PFSK-1 (cell line): ENCODE data around the gene NID1. TPM values are rescaled to one million over a fixed set of nuclear protein-coding genes. Genes with fewer than 3 reads are reported as not detected.

Experiments
- FOXP2 ChIP-seq: optimal IDR thresholded peaks from 2 replicates; pipeline ENCODE3; 2011; ENCODE audit warnings: borderline replicate concordance, control low read depth, inconsistent platforms; ENCODE audit not compliant: insufficient read depth; ENCODE audit errors: extremely low read length, extremely low read depth
- POLR2AphosphoS5 ChIP-seq: IDR thresholded peaks from 2 replicates; pipeline ENCODE4 v1.6.1; 2012; ENCODE audit warnings: low read depth, mild to moderate bottlenecking, control low read depth, low read length, moderate library complexity
- SIN3A ChIP-seq: IDR thresholded peaks from 2 replicates; pipeline ENCODE4 v1.6.1; 2012; ENCODE audit warnings: mild to moderate bottlenecking, low read length, moderate library complexity, borderline replicate concordance; ENCODE audit not compliant: insufficient read depth
- TAF1 ChIP-seq: IDR thresholded peaks from 2 replicates; pipeline ENCODE4 v1.6.1; 2012; ENCODE audit warnings: low read length, control low read depth, borderline replicate concordance; ENCODE audit not compliant: insufficient read depth
- polyA plus RNA-seq: library from polyadenylated mRNA; unstranded; fragments of >200 nt; gene quantifications from one replicate; pipeline ENCODE4 v1.2.1, GENCODE V29; 2012; ENCODE audit warnings: low read depth, missing spikeins; ENCODE audit not compliant: insufficient read length
- TF ChIP-seq, protein P1 (sequence below), 2 experiments: IDR thresholded peaks; 2 replicates each; pipeline versions ENCODE4 v1.6.1 to v1.8.0; 2011 to 2012; ENCODE audit warnings: low read depth in 2 of 2, low read length in 2 of 2, control low read depth in 1 of 2, inconsistent platforms in 1 of 2, mild to moderate bottlenecking in 1 of 2, moderate library complexity in 1 of 2; ENCODE audit not compliant: insufficient read depth in 1 of 2

Gene NID1, protein sequence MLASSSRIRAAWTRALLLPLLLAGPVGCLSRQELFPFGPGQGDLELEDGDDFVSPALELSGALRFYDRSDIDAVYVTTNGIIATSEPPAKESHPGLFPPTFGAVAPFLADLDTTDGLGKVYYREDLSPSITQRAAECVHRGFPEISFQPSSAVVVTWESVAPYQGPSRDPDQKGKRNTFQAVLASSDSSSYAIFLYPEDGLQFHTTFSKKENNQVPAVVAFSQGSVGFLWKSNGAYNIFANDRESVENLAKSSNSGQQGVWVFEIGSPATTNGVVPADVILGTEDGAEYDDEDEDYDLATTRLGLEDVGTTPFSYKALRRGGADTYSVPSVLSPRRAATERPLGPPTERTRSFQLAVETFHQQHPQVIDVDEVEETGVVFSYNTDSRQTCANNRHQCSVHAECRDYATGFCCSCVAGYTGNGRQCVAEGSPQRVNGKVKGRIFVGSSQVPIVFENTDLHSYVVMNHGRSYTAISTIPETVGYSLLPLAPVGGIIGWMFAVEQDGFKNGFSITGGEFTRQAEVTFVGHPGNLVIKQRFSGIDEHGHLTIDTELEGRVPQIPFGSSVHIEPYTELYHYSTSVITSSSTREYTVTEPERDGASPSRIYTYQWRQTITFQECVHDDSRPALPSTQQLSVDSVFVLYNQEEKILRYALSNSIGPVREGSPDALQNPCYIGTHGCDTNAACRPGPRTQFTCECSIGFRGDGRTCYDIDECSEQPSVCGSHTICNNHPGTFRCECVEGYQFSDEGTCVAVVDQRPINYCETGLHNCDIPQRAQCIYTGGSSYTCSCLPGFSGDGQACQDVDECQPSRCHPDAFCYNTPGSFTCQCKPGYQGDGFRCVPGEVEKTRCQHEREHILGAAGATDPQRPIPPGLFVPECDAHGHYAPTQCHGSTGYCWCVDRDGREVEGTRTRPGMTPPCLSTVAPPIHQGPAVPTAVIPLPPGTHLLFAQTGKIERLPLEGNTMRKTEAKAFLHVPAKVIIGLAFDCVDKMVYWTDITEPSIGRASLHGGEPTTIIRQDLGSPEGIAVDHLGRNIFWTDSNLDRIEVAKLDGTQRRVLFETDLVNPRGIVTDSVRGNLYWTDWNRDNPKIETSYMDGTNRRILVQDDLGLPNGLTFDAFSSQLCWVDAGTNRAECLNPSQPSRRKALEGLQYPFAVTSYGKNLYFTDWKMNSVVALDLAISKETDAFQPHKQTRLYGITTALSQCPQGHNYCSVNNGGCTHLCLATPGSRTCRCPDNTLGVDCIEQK
- polyA plus RNA-seq = 96.9 TPM

- TF ChIP-seq, protein P1, sequence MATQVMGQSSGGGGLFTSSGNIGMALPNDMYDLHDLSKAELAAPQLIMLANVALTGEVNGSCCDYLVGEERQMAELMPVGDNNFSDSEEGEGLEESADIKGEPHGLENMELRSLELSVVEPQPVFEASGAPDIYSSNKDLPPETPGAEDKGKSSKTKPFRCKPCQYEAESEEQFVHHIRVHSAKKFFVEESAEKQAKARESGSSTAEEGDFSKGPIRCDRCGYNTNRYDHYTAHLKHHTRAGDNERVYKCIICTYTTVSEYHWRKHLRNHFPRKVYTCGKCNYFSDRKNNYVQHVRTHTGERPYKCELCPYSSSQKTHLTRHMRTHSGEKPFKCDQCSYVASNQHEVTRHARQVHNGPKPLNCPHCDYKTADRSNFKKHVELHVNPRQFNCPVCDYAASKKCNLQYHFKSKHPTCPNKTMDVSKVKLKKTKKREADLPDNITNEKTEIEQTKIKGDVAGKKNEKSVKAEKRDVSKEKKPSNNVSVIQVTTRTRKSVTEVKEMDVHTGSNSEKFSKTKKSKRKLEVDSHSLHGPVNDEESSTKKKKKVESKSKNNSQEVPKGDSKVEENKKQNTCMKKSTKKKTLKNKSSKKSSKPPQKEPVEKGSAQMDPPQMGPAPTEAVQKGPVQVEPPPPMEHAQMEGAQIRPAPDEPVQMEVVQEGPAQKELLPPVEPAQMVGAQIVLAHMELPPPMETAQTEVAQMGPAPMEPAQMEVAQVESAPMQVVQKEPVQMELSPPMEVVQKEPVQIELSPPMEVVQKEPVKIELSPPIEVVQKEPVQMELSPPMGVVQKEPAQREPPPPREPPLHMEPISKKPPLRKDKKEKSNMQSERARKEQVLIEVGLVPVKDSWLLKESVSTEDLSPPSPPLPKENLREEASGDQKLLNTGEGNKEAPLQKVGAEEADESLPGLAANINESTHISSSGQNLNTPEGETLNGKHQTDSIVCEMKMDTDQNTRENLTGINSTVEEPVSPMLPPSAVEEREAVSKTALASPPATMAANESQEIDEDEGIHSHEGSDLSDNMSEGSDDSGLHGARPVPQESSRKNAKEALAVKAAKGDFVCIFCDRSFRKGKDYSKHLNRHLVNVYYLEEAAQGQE (IDR thresholded peaks at IDR 0.05; ENCODE audit: insufficient read depth in 1 of 2, low read depth in 2 of 2, low read length in 2 of 2) = 0 out of 4 replicates have a peak, but pooled peaks of 1 of the 2 experiments have one; percentile 18
- TF ChIP-seq TAF1 (peak; percentile 80), POLR2AphosphoS5 (peak; percentile 84), FOXP2 (peak; percentile 60), SIN3A (0 out of 2 replicates have a peak, but pooled peaks have one; percentile 79)
These were observed at the start of gene NID1 for GRCh38 chr1:236064674-236065508. Gene NID1 (minus strand): TSS chr1:236065090. CDS start chr1:236065079, 11 bp downstream.

GRCh38 chr1:236114076-236114747 lies 49.3 kb upstream of the NID1 start:
- TF ChIP-seq, protein P1 (IDR thresholded peaks at IDR 0.05; ENCODE audit: insufficient read depth in 1 of 2, low read depth in 2 of 2, low read length in 2 of 2) = no peak
- TF ChIP-seq FOXP2 (no peak), TAF1 (no peak), POLR2AphosphoS5 (no peak), SIN3A (no peak)

- TF ChIP-seq SIN3A = no peak
- no peak for TF ChIP-seq FOXP2
- TF ChIP-seq, protein P1 (IDR thresholded peaks at IDR 0.05; ENCODE audit: insufficient read depth in 1 of 2, low read depth in 2 of 2, low read length in 2 of 2) = no peak
- no peak for TF ChIP-seq POLR2AphosphoS5
- TF ChIP-seq TAF1 = no peak
These were observed 48.6 kb upstream of the NID1 start for GRCh38 chr1:236113324-236114032.
